Karpas-422 (cell line): ENCODE measurements around the gene EMSY. TPM values are rescaled to one million over a fixed set of nuclear protein-coding genes. Genes with fewer than 3 reads are reported as not detected.

Experiments
- DNase-seq: peaks from one replicate; pipeline ENCODE4 v3.0.0-alpha.2; 2015
- H2AFZ ChIP-seq: fragments of 200-600 bp; sonication (generic); 2 replicates; pipeline ENCODE4 v1.6.1; 2014; ENCODE audit warnings: antibody characterized with exemption, low read length, mixed read lengths
- H3K27ac ChIP-seq: fragments of 200-600 bp; sonication (generic); 2 replicates; pipeline ENCODE4 v1.5.1; 2014; ENCODE audit warnings: mild to moderate bottlenecking, low read length, moderate library complexity
- H3K27me3 ChIP-seq: fragments of 200-600 bp; sonication (generic); 2 replicates; pipeline ENCODE4 v1.6.1; 2014; ENCODE audit warnings: low read length, mixed read lengths
- H3K36me3 ChIP-seq: fragments of 200-600 bp; sonication (generic); 2 replicates; pipeline ENCODE4 v1.6.1; 2014; ENCODE audit warnings: low read length, mixed read lengths; ENCODE audit not compliant: insufficient read depth
- H3K4me1 ChIP-seq: fragments of 200-600 bp; sonication (generic); 2 replicates; pipeline ENCODE4 v1.6.1; 2014; ENCODE audit warnings: mild to moderate bottlenecking, low read length, mixed read lengths
- H3K4me2 ChIP-seq: fragments of 200-600 bp; sonication (generic); 2 replicates; pipeline ENCODE4 v1.6.1; 2014; ENCODE audit warnings: low read length, low read depth, mild to moderate bottlenecking; ENCODE audit not compliant: poor library complexity, severe bottlenecking
- H3K4me3 ChIP-seq: fragments of 200-600 bp; sonication (generic); 2 replicates; pipeline ENCODE4 v1.5.1; 2014; ENCODE audit warnings: mild to moderate bottlenecking, antibody characterized with exemption, low read length, mixed read lengths
- H3K79me2 ChIP-seq: fragments of 200-600 bp; sonication (generic); 2 replicates; pipeline ENCODE4 v1.6.1; 2014; ENCODE audit warnings: mild to moderate bottlenecking, low read length, mixed read lengths
- H3K9ac ChIP-seq: fragments of 200-600 bp; sonication (generic); 2 replicates; pipeline ENCODE4 v1.6.0; 2014; ENCODE audit warnings: low read length
- H3K9me2 ChIP-seq: fragments of 200-600 bp; sonication (generic), shearing (Covaris generic); replicated peaks from 2 replicates; pipeline ENCODE4 v1.6.0; 2014; ENCODE audit warnings: mild to moderate bottlenecking, low read length, moderate library complexity; ENCODE audit not compliant: insufficient read depth
- H3K9me3 ChIP-seq: fragments of 300-700, 200-600 bp; sonication (generic); 2 replicates; pipeline ENCODE4 v1.6.1; 2014; ENCODE audit warnings: low read length, mixed read lengths
- H4K20me1 ChIP-seq: fragments of 200-600 bp; sonication (generic); 2 replicates; pipeline ENCODE4 v1.6.1; 2014; ENCODE audit warnings: mild to moderate bottlenecking, antibody characterized with exemption, low read length, low read depth; ENCODE audit not compliant: insufficient read depth
- small RNA-seq: library from RNA; depleted of rRNA; stranded (forward); fragments of <200 nt; gene quantifications from one replicate; pipeline ENCODE3, GENCODE V24; 2014
- total RNA-seq: library from RNA; depleted of rRNA; stranded (reverse); fragments of >200 nt; shearing (Covaris generic); gene quantifications from 2 replicates; pipeline ENCODE4 v1.2.3, GENCODE V29; 2014; ENCODE audit warnings: low replicate concordance; rRNA removed

EMSY gene
- total RNA-seq, 1 experiment from 2014 or later = 40.3 TPM

- H4K20me1 ChIP-seq = no peaks in the 10 kb centered on the region
- no peak overlapping the region for H2AFZ ChIP-seq
- H3K27me3 ChIP-seq = no peaks in the 10 kb centered on the region
- no peak for DNase-seq
- no peak overlapping the region for H3K4me2 ChIP-seq
- peaks cover 5% of the 10 kb centered on the region for H3K4me1 ChIP-seq
- H3K27ac ChIP-seq = no peak overlapping the region
- no peaks in the 10 kb centered on the region for H3K79me2 ChIP-seq
- no peaks in the 10 kb centered on the region for H3K9me2 ChIP-seq
- H3K4me3 ChIP-seq = no peak overlapping the region
- no peaks in the 10 kb centered on the region for H3K36me3 ChIP-seq
- H3K9ac ChIP-seq = no peak overlapping the region
- H3K9me3 ChIP-seq = no peaks in the 10 kb centered on the region
These were observed 155.4 kb downstream of the EMSY start for GRCh38 chr11:76600124-76600655.

GRCh38 chr11:76601272-76601671 lies 156.5 kb downstream of the EMSY start:
- Histone ChIP-seq H3K36me3 (no peaks in the 10 kb centered on the region), H3K9me2 (no peaks in the 10 kb centered on the region), H3K4me3 (no peak overlapping the region), H3K4me2 (no peak overlapping the region), H4K20me1 (no peaks in the 10 kb centered on the region), H3K9ac (no peak overlapping the region), H3K79me2 (no peaks in the 10 kb centered on the region), H3K27me3 (no peaks in the 10 kb centered on the region), H3K9me3 (no peaks in the 10 kb centered on the region), H3K4me1 (peaks cover 5% of the 10 kb centered on the region), H2AFZ (no peak overlapping the region), H3K27ac (no peak overlapping the region)
- DNase-seq = no peak

GRCh38 chr11:76601724-76602123 lies 156.9 kb downstream of the EMSY start:
- Histone ChIP-seq H3K9me2 (no peaks in the 10 kb centered on the region), H3K4me1 (peaks cover 5% of the 10 kb centered on the region), H3K27ac (no peak overlapping the region), H3K9ac (no peak overlapping the region), H3K36me3 (no peaks in the 10 kb centered on the region), H2AFZ (no peak overlapping the region), H3K4me2 (no peak overlapping the region), H3K27me3 (no peaks in the 10 kb centered on the region), H3K4me3 (no peak overlapping the region), H4K20me1 (no peaks in the 10 kb centered on the region), H3K79me2 (no peaks in the 10 kb centered on the region), H3K9me3 (no peaks in the 10 kb centered on the region)
- no peak for DNase-seq

GRCh38 chr11:76602431-76602861 lies 157.6 kb downstream of the EMSY start:
- Histone ChIP-seq H3K36me3 (no peaks in the 10 kb centered on the region), H3K9ac (no peak overlapping the region)

More at GRCh38 chr11:76602431-76602861, 157.6 kb downstream of the EMSY start:
- no peaks in the 10 kb centered on the region for H3K27me3 ChIP-seq
- no peak overlapping the region for H3K4me2 ChIP-seq
- H3K9me2 ChIP-seq = no peaks in the 10 kb centered on the region
- H3K79me2 ChIP-seq = no peaks in the 10 kb centered on the region
- peaks cover 4% of the 10 kb centered on the region for H3K4me1 ChIP-seq
- H3K9me3 ChIP-seq = no peaks in the 10 kb centered on the region
- no peak for DNase-seq
- no peak overlapping the region for H3K4me3 ChIP-seq
- H3K27ac ChIP-seq = no peak overlapping the region
- no peak overlapping the region for H2AFZ ChIP-seq
- no peaks in the 10 kb centered on the region for H4K20me1 ChIP-seq

Small RNA genes within 50 kb of the gene (small RNA-seq; reads per million reads assigned to genes)
- gene AP001189.2 = not detected
- gene RF00019 = not detected

Other genes with a start within 250 kb of the EMSY start
- 0.07 and 0.30 TPM in 2 replicates for gene WNT11, start 238.5 kb upstream of the EMSY start, total RNA-seq
- 59.7 and 126 TPM in 2 replicates for gene THAP12, start 63.9 kb upstream of the EMSY start, total RNA-seq
- gene GVQW3, start 63.7 kb upstream of the EMSY start, total RNA-seq = 15.8 and 18.5 TPM in 2 replicates
- 43.5 and 58.4 TPM in 2 replicates for gene LRRC32, start 225.7 kb downstream of the EMSY start, total RNA-seq